ENCODE measurements around the gene TMEM242. TPM values are rescaled to one million over a fixed set of nuclear protein-coding genes. Genes with fewer than 3 reads are reported as not detected.

Gene TMEM242
- polyA plus RNA-seq, 1 donor from 2014 or later, result 17.6 TPM

DNA sequence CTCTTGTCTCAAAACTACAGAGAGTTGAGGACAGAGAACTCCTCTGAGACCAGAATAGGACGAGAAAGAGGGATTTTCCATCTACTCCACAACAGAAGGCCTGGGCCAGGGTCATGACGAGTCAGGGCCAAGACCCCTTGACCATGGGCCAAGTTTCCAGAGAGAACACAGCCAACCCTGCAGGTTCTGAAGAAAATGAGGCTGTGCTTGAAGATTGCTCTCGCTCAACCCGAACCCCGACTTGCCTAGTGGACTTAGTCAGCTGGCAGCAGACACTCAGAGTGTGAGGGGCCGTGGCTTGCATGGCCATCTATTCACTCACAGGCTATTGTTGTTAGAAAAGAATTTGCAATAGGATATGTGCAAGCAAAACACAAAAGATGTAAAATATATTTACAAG, 54.5 kb downstream of the TMEM242 start:
- H3F3A ChIP-seq (ENCODE audit: insufficient read depth, low read length, poor library complexity, severe bottlenecking), result no peaks in the 10 kb centered on the region
- H2AFZ ChIP-seq (ENCODE audit: low read depth, low read length), result no peak overlapping the region
- no peak overlapping the region for H3K27ac ChIP-seq (ENCODE audit: low read length)
- no peaks in the 10 kb centered on the region for H3K36me3 ChIP-seq (ENCODE audit: insufficient read depth, low read length)
- H3K9me3 ChIP-seq (ENCODE audit: low read length), result no peaks in the 10 kb centered on the region
- peaks cover 3% of the 10 kb centered on the region for H3K27me3 ChIP-seq (ENCODE audit: insufficient read depth, low read depth, low read length)
- H3K9me2 ChIP-seq (ENCODE audit: insufficient read depth, low read length), result no peaks in the 10 kb centered on the region
- H4K20me1 ChIP-seq (ENCODE audit: insufficient read depth), result no peaks in the 10 kb centered on the region
- no peak overlapping the region for H3K4me2 ChIP-seq (ENCODE audit: low read length)
- no peak overlapping the region for H3K9ac ChIP-seq (ENCODE audit: low read length)
- no peak for TF ChIP-seq TAF1 (IDR thresholded peaks at IDR 0.05; ENCODE audit: low read depth)
- TF ChIP-seq, protein P1, sequence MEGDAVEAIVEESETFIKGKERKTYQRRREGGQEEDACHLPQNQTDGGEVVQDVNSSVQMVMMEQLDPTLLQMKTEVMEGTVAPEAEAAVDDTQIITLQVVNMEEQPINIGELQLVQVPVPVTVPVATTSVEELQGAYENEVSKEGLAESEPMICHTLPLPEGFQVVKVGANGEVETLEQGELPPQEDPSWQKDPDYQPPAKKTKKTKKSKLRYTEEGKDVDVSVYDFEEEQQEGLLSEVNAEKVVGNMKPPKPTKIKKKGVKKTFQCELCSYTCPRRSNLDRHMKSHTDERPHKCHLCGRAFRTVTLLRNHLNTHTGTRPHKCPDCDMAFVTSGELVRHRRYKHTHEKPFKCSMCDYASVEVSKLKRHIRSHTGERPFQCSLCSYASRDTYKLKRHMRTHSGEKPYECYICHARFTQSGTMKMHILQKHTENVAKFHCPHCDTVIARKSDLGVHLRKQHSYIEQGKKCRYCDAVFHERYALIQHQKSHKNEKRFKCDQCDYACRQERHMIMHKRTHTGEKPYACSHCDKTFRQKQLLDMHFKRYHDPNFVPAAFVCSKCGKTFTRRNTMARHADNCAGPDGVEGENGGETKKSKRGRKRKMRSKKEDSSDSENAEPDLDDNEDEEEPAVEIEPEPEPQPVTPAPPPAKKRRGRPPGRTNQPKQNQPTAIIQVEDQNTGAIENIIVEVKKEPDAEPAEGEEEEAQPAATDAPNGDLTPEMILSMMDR (IDR thresholded peaks at IDR 0.05; ENCODE audit: poor library complexity, severe bottlenecking), result no peak
- no peak overlapping the region for H3K4me3 ChIP-seq (ENCODE audit: low read length)
- no peaks in the 10 kb centered on the region for H3K79me2 ChIP-seq (replicated peaks; ENCODE audit: insufficient read depth, low read length)

DNA sequence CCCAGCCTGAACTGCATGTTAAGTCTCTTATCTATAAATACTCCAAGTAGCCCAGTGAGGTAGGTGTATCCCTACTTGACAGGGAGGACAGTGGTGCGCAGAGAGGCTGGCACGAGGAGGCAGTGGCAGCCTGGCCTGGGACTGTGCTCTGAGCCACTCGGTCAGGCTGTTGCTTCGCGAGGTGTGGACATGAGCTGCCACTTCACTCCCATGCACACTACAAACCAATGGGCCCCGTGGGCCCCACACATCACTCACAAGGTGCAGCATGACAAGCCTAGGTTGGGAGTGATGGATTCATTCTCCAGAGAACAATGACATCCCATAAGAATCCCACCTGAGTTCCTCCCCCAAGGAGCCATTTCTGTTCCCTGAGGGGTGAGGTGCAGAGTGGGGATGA, 54.9 kb downstream of the TMEM242 start:
- Histone ChIP-seq H4K20me1 (ENCODE audit: insufficient read depth) (no peaks in the 10 kb centered on the region), H3K4me3 (ENCODE audit: low read length) (no peak overlapping the region), H3F3A (ENCODE audit: insufficient read depth, low read length, poor library complexity, severe bottlenecking) (no peaks in the 10 kb centered on the region), H3K27me3 (ENCODE audit: insufficient read depth, low read depth, low read length) (no peaks in the 10 kb centered on the region), H2AFZ (ENCODE audit: low read depth, low read length) (no peak overlapping the region), H3K27ac (ENCODE audit: low read length) (no peak overlapping the region), H3K4me2 (ENCODE audit: low read length) (no peak overlapping the region), H3K36me3 (ENCODE audit: insufficient read depth, low read length) (no peaks in the 10 kb centered on the region), H3K9me2 (ENCODE audit: insufficient read depth, low read length) (no peaks in the 10 kb centered on the region), H3K9ac (ENCODE audit: low read length) (no peak overlapping the region), H3K79me2 (replicated peaks; ENCODE audit: insufficient read depth, low read length) (no peaks in the 10 kb centered on the region), H3K9me3 (ENCODE audit: low read length) (no peaks in the 10 kb centered on the region)
- no peak for TF ChIP-seq POLR2AphosphoS5 (IDR thresholded peaks at IDR 0.05)
- TF ChIP-seq EZH2 (IDR thresholded peaks at IDR 0.05; ENCODE audit: borderline replicate concordance, insufficient read depth, low read length, poor library complexity, severe bottlenecking), result no peak
- TF ChIP-seq, protein P1 (IDR thresholded peaks at IDR 0.05; ENCODE audit: poor library complexity, severe bottlenecking), result no peak
- no peak for TF ChIP-seq MXI1 (conservative IDR thresholded peaks at IDR 0.05; ENCODE audit: poor library complexity, severe bottlenecking)

DNA sequence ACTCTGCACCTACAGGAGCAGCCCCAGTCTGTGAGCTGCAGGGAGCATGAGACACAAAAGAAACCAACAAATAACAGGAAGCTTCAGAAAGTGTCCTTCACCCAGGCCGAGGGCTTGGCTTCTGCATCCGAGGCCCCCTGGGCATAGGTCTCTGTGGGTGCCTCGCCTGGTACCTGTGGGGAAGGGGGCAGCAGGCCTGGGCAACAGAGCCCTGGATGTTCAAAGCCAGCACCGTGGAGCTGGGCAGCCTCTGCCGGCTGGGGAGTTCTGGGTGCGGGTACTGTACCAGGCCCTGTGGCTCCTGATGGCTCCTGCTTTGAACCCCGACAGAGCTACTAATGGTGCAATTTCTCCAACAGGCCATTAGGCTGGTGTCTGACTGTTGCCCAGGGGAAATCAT, 55.7 kb downstream of the TMEM242 start:
- no peaks in the 10 kb centered on the region for H3K79me2 ChIP-seq (replicated peaks; ENCODE audit: insufficient read depth, low read length)
- no peak overlapping the region for H3K9ac ChIP-seq (ENCODE audit: low read length)
- H3K9me2 ChIP-seq (ENCODE audit: insufficient read depth, low read length), result no peaks in the 10 kb centered on the region
- no peaks in the 10 kb centered on the region for H4K20me1 ChIP-seq (ENCODE audit: insufficient read depth)
- H3K27ac ChIP-seq (ENCODE audit: low read length), result no peak overlapping the region
- no peak overlapping the region for H2AFZ ChIP-seq (ENCODE audit: low read depth, low read length)
- H3K4me3 ChIP-seq (ENCODE audit: low read length), result no peak overlapping the region
- no peaks in the 10 kb centered on the region for H3K27me3 ChIP-seq (ENCODE audit: insufficient read depth, low read depth, low read length)
- TF ChIP-seq RAD21 (conservative IDR thresholded peaks at IDR 0.05) (no peak), MXI1 (conservative IDR thresholded peaks at IDR 0.05; ENCODE audit: poor library complexity, severe bottlenecking) (no peak), EZH2 (IDR thresholded peaks at IDR 0.05; ENCODE audit: borderline replicate concordance, insufficient read depth, low read length, poor library complexity, severe bottlenecking) (no peak), EP300 (conservative IDR thresholded peaks at IDR 0.05; ENCODE audit: poor library complexity, severe bottlenecking) (no peak), POLR2AphosphoS5 (IDR thresholded peaks at IDR 0.05) (no peak), TAF1 (IDR thresholded peaks at IDR 0.05; ENCODE audit: low read depth) (no peak), SMC3 (conservative IDR thresholded peaks at IDR 0.05; ENCODE audit: poor library complexity) (no peak)
- TF ChIP-seq, protein P1 (IDR thresholded peaks at IDR 0.05; ENCODE audit: poor library complexity, severe bottlenecking), result no peak
- TF ChIP-seq, protein P2, sequence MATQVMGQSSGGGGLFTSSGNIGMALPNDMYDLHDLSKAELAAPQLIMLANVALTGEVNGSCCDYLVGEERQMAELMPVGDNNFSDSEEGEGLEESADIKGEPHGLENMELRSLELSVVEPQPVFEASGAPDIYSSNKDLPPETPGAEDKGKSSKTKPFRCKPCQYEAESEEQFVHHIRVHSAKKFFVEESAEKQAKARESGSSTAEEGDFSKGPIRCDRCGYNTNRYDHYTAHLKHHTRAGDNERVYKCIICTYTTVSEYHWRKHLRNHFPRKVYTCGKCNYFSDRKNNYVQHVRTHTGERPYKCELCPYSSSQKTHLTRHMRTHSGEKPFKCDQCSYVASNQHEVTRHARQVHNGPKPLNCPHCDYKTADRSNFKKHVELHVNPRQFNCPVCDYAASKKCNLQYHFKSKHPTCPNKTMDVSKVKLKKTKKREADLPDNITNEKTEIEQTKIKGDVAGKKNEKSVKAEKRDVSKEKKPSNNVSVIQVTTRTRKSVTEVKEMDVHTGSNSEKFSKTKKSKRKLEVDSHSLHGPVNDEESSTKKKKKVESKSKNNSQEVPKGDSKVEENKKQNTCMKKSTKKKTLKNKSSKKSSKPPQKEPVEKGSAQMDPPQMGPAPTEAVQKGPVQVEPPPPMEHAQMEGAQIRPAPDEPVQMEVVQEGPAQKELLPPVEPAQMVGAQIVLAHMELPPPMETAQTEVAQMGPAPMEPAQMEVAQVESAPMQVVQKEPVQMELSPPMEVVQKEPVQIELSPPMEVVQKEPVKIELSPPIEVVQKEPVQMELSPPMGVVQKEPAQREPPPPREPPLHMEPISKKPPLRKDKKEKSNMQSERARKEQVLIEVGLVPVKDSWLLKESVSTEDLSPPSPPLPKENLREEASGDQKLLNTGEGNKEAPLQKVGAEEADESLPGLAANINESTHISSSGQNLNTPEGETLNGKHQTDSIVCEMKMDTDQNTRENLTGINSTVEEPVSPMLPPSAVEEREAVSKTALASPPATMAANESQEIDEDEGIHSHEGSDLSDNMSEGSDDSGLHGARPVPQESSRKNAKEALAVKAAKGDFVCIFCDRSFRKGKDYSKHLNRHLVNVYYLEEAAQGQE (IDR thresholded peaks at IDR 0.05; ENCODE audit: borderline replicate concordance), result no peak
- no peaks in the 10 kb centered on the region for H3K36me3 ChIP-seq (ENCODE audit: insufficient read depth, low read length)
- no peaks in the 10 kb centered on the region for H3F3A ChIP-seq (ENCODE audit: insufficient read depth, low read length, poor library complexity, severe bottlenecking)
- H3K9me3 ChIP-seq (ENCODE audit: low read length), result no peaks in the 10 kb centered on the region
- no peak overlapping the region for H3K4me2 ChIP-seq (ENCODE audit: low read length)
